ENCODE data around the gene NAA40. TPM values are rescaled to one million over a fixed set of nuclear protein-coding genes. Genes with fewer than 3 reads are reported as not detected.
A peak's percentile ranks its signal among the peaks of the same experiment; 100 is the strongest.
"Not testable (repeated sequence)": the region's sequence is repeated elsewhere in the genome, so short reads cannot be mapped to it uniquely, and the experiment has no call there.

NAA40 gene
- total RNA-seq, 4 donors from 2014 or later, result 46.2 to 80.0 (median 57.1) TPM

DNA sequence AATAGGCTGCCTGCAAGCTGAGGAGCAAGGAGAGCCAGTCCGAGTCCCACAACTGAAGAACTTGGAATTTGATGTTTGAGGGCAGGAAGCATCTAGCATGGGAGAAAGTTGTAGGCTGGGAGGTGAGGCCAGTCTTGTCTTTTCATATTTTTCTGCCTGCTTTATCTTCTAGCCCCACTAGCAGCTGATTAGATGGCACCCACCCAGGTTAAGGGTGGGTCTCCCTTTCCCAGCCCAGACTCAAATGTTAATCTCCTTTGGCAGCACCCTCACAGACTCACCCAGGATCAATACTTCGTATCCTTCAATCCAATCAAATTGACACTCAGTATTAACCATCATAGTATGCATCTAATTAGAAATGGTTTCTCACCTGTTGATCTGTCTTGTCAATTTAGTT, 30.7 kb downstream of the NAA40 start:
- TF ChIP-seq POLR2A (IDR thresholded peaks at IDR 0.05), result no peak
- TF ChIP-seq CTCF (IDR thresholded peaks at IDR 0.05), result no peak

DNA sequence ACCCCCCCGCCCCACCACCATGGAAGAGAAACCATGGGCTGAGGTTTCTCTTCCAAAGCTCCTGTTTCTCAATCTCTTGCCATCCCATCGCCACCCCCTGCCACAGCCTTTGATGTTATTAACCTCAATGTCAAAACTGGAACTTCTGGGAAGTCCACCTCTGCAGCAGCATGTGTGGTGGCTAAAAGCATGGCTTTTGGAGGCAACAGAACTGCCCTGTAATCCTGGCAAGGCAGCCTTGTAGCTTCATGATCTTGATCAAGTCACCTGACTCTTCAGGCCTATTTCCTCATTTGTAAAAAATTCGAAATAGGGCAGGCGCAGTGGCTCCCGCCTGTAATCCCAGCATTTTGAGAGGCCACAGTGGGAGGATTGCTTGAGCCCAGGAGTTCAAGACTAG, 32.1 kb downstream of the NAA40 start:
- TF ChIP-seq POLR2A (IDR thresholded peaks at IDR 0.05) (no peak), CTCF (IDR thresholded peaks at IDR 0.05) (no peak)
- H3K27ac ChIP-seq, result no peak overlapping the region
- H3K4me1 ChIP-seq, result peaks cover 0 to 7% (median 5%) of the 10 kb centered on the region in 4 donors
- H3K4me3 ChIP-seq, result no peak overlapping the region
- H3K36me3 ChIP-seq, result peaks cover 0 to 2% (median 0%) of the 10 kb centered on the region in 3 donors
- H3K27me3 ChIP-seq, result no peaks in the 10 kb centered on the region
- no peaks in the 10 kb centered on the region for H3K9me3 ChIP-seq
- DNase-seq, result no peak

More for the DNA sequence above, 30.7 kb downstream of the NAA40 start:
- Histone ChIP-seq H3K27me3 (no peaks in the 10 kb centered on the region), H3K27ac (no peak overlapping the region), H3K4me1 (no peaks in the 10 kb centered on the region), H3K9me3 (no peaks in the 10 kb centered on the region), H3K36me3 (no peaks in the 10 kb centered on the region), H3K4me3 (no peak overlapping the region)
- DNase-seq, result no peak

DNA sequence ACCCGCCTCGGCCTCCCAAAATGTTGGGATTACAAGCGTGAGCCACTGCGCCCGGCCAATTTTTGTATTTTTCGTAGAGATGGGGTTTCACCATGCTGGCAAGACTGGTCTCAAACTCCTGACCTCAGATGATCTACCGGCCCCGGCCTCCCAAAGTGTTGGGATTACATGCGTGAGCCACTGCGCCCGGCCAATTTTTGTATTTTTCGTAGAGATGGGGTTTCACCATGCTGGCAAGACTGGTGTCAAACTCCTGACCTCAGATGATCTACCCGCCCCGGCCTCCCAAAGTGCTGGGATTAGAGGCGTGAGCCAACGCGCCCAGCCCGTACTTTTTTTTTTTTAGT, 35.1 kb downstream of the NAA40 start:
- H3K9me3 ChIP-seq, H3K27ac ChIP-seq, H3K27me3 ChIP-seq: not testable (repeated sequence)
- H3K4me3 ChIP-seq, result peak overlapping the region in 3 of 4 donors; percentile 21 to 71 (median 23)
- H3K4me1 ChIP-seq, result peaks cover 0 to 15% (median 10%) of the 10 kb centered on the region in 4 donors
- peak in 1 of 3 donors; percentile 53 for DNase-seq
- peaks cover 0 to 13% (median 0%) of the 10 kb centered on the region in 3 donors for H3K36me3 ChIP-seq

- Histone ChIP-seq H3K9me3 (no peaks in the 10 kb centered on the region), H3K4me3 (peak within 1 kb of the TSS; percentile 71 to 98 (median 92)), H3K27ac (peak within 1 kb of the TSS; percentile 90 to 95 (median 94)), H3K36me3 (peaks cover 0 to 16% (median 0%) of the 10 kb centered on the region in 3 donors), H3K4me1 (peaks cover 0 to 15% (median 10%) of the 10 kb centered on the region in 4 donors), H3K27me3 (no peaks in the 10 kb centered on the region)
- DNase-seq, result peak; percentile 95 to 99 (median 96)
- TF ChIP-seq CTCF (IDR thresholded peaks at IDR 0.05) (peak in 1 of 6 experiments; percentile 9), POLR2A (IDR thresholded peaks at IDR 0.05) (peak; percentile 52 to 53)
These were observed 35.7 kb downstream of the NAA40 start, which contains the start of gene COX8A for GRCh38 chr11:63974259-63975143. Gene COX8A, plus strand, starts transcription at chr11:63974620. Its CDS starts 61 bp downstream, at chr11:63974681.

GRCh38 chr11:63978551-63979239, 39.9 kb downstream of the NAA40 start:
- H3K4me1 ChIP-seq, result peaks cover 0 to 15% (median 10%) of the 10 kb centered on the region in 4 donors
- H3K27me3 ChIP-seq, result no peaks in the 10 kb centered on the region
- no peaks in the 10 kb centered on the region for H3K9me3 ChIP-seq
- no peak overlapping the region for H3K27ac ChIP-seq
- no peak overlapping the region for H3K4me3 ChIP-seq
- TF ChIP-seq POLR2A (IDR thresholded peaks at IDR 0.05) (no peak), CTCF (IDR thresholded peaks at IDR 0.05) (no peak)
- no peak for DNase-seq
- peaks cover 0 to 16% (median 0%) of the 10 kb centered on the region in 3 donors for H3K36me3 ChIP-seq

- no peaks in the 10 kb centered on the region for H3K27me3 ChIP-seq
- H3K27ac ChIP-seq, result no peak overlapping the region
- no peak overlapping the region for H3K4me3 ChIP-seq
- H3K4me1 ChIP-seq, result peaks cover 0 to 15% (median 10%) of the 10 kb centered on the region in 4 donors
- no peaks in the 10 kb centered on the region for H3K9me3 ChIP-seq
- TF ChIP-seq CTCF (IDR thresholded peaks at IDR 0.05) (no peak), POLR2A (IDR thresholded peaks at IDR 0.05) (no peak)
- peaks cover 0 to 16% (median 0%) of the 10 kb centered on the region in 3 donors for H3K36me3 ChIP-seq
- no peak for DNase-seq
These were observed 40.6 kb downstream of the NAA40 start for GRCh38 chr11:63979426-63979825.

Data from Peyer's patch (tissue), 4 donors.